ENCODE results near the gene RDM1.
"Not testable (repeated sequence)": the region's sequence is repeated elsewhere in the genome, so short reads cannot be mapped to it uniquely, and the experiment has no call there.

RDM1 gene

DNA sequence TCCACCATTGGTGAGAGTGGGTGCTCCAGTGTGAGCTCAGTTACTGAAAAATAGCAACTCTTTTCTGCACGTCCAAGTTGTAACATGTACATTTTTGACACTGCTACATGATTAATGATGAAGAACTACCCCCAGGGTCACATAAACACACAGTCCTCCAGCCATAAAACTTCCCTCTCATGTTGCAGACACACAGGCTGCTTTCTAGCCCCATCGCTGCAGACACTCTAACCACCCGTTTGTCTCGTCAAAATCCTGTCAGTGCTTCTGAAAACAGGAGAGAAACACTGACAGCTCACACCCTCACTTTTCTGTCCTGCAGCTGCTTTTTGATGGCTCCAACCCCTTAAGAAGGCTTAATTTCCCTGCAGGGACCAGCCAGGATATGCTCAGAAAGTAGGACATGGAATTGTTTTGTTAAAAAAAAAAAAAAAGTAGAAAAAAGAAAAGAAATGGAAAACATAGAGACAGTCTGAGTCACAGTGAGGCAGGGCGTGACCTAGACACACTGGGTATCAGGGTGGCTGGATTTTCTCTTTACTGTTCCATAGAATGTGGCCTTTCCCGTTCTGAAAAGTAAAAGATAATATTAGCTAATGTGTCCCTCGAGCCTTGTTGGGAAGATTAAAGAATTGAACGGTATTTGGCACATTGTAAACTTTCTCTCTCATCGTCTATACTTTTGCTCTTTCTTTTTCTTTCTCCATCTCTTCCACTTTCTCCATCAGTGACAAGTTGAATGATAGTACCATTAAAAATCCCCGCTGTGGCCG lies 29.7 kb downstream of the RDM1 start:
- no peak for DNase-seq (ENCODE audit: low read depth in 2 of 3, low spot score in 1 of 3)

DNA sequence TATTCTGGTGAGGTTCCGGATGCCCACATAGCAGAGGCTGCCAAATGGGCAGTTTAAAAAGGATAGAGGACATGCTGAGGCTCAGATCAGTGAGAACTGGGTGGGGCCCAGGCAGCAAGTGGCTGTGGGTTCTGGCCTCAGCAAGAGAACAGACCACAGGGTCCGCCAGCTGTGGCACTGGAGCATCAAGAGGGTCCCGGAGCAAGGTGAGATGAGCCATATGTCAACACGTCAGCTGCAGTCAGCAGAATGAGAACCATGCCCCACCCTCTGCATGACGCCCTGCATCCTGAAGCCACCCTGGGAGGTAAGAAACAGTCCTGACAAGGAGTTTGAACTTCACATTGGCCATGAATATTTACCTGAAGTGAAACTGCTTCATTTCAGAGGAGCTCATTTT lies 30.3 kb downstream of the RDM1 start:
- DNase-seq (ENCODE audit: low read depth in 2 of 3, low spot score in 1 of 3), result no peak

DNA sequence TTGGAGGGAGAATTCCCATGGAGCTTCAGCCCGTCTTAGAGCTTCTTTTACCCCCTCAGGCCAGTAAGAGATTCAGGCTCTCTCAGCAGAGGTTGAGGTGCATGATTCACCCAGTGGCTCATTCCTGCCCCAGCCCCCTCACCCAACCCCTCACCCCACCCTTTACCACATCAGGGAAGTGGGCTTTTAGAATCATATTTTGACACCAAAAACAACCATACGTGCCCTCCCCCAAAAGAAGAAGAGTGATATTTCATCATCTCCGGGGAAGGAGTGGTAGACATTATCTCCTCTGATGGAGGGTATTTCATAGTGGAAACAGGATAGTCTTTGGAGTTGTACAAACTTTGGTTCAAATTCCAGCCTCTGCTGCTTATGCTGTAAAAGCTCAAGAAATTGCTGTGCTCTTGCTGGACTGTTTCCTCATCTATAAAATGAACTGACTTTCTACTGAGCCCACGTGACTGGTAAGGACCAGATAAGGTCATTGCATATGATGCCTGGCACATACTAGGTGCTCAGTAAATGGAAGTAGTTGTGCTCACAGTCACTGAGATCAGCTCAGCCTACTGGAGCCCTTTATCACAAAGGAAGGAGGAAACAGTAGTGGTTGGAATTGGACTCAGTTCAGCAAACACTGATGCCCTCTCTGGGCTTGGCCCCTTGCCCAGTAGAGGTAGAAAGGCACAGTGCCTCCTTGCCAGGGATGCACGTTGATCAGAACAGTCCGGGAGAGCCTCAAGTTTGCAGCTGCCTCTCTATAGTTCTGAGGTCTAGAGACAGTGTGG lies 32.1 kb downstream of the RDM1 start:
- no peak for DNase-seq (ENCODE audit: low read depth in 2 of 3, low spot score in 1 of 3)

DNA sequence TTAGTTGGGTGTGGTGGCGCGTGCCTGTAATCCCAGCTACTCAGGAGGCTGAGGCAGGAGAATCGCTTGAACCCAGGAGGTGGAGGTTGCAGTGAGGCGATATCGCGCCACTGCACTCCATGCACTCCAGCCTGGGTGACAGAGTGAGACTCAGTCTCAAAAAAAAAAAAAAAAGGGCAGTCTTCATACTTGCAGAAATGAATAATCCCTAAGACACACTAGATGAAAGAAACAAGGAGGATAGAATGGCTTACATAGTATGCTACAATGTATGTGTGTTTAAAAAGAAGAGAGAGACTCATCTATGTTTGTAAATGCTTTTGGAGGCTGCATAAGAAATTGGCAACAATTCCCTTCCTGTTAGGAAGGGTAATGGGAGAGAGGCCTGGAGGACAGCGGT lies 32.8 kb downstream of the RDM1 start:
- not testable (repeated sequence) for DNase-seq (ENCODE audit: low read depth in 2 of 3, low spot score in 1 of 3)

DNA sequence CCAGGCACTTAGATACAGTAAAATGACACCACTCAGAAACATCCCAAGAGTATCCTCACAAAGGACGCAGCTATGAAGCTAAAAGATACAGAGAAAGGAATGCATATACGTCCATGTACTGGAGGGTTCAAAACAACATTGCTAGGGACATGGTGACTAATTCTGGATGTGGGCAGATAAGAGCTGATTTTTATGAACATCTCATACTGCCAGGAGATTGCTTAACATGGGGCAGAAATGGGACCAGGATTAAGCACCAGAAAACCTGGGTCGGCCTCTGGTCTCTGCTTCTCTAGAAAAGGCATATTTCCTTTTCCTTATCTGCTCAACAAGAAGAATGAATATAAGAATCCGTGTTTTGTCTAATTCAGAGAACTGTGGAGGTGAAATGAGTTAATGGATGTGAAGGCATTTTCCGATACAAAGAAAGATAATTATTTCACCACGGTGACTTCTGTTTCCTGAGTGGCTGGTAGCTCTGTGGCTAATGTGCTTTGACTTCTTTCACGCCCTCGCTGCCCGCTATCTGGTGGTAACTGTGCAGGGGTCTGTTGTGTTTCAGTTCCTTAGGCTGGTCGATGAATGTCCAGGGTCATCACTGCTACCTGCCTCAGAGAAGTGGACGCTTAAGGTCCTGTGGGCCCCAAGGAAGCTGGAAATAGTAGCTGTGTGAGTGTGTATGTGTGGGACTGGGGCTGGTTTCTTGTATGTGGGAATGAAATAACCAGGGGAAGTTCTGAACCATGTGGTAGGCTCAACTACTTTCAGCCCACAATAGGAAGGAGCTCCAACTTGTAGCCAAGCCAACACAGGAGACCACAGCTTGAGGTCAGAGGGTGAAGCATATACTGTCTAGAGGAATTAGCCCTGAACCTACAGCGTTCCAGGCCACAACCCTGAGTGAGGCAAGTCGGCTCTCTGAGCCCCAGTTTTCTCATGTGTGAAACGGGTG lies 34.7 kb downstream of the RDM1 start:
- no peak for DNase-seq (ENCODE audit: low read depth in 2 of 3, low spot score in 1 of 3)

DNA sequence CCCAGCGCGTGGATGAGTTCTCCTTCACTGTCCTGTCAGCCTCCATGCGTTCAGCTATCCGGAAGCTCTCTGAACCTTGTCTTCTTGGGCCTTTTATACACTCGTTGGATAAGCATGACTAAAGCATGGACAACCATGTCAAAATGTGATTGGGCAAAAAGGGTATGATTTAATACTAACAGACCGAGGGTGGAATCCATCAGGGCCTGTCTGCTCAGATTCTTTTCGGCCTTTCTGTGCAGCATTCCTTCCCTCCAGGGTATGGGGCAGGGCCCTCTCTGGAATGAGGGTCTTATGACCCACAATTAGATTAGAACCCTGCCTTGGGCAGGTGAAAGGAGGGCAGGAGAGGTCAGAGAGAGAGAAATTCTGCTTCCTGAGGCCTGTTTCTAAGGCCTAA lies 36.4 kb downstream of the RDM1 start:
- DNase-seq (ENCODE audit: low read depth in 2 of 3, low spot score in 1 of 3), result no peak

DNA sequence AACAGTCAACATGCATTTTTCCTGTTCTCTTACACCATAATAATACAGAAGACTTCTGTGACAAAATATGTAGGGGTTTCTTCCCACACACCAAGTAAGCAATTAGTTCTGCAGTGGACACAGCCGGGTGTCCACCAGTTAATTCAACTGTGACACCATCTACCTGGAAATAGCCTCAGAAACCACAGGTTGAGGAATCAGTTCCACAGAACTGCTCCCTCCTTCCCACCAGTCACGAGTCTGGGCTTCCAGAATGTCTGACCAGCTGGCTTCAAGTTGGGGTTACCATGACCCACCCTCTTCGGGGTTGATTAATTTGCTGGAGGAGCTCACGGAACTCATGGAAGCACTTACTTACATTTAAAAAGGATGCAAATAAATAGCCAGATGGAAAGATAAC lies 36.8 kb downstream of the RDM1 start:
- no peak for DNase-seq (ENCODE audit: low read depth in 2 of 3, low spot score in 1 of 3)

DNA sequence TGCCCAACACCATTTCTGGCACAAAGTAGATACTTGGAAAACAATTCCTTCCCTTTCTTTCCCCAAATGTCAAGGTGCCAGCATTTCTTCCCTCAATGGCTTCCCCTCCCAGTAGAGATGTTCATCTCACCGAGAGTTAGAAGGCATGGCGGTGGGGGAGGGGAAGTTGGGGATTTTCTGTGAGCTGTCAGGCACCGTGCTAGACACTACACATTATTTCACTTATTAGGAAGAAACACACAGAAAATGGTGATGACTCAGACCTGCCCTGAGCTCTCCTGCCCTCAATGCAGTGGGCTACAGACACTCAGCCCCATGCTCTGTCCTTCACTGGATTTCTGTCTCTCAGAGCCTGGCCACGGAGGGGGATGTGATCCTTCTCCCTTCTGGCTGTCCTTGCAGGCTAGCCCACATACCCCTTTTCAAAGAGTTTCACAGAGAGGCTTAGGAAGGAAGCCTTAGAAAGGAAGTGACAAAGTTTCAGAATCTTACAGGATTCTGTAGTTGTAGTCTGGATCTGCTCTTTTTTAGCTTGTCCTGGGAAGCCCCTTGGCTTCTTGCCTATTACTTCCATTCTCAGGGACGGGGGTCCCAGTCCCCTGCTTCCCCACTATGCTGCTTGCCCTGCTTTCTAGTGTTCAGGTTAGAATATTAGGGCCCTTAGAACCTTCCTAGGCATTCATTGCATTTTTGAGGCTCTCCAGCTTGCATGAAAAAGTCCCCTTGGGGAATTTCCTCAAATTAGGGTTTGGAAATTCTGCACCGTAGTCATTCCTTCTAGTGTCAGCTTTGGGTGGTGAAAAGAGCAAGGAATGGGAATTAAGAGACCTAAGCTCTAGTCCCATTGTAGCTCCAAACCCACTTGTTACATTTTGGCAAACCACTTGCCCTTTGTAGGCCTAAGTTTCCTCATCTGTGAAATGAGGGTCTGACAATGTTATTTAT lies 38.2 kb downstream of the RDM1 start:
- peak in 2 of 3 donors; percentile 54 for DNase-seq (ENCODE audit: low read depth in 2 of 3, low spot score in 1 of 3)

DNA sequence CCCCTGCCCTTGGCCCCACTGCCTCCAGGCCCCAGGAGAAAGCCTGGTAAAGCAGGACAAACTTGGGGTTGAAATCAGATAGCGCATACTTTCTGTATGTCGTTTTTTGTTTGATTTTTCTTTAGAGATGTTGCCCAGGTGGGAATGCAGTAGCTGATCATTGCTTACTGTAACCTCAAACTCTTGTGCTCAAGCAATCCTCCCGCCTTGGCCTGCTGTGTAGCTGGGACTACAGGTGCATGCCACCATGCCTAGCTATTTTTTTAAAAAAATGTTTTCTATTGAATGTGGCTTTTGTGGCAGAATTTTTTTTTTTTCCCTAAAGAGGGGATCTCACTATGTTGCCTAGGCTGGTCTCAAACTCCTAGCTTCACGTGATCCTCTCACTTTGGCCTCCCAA lies 39.3 kb downstream of the RDM1 start:
- no peak for DNase-seq (ENCODE audit: low read depth in 2 of 3, low spot score in 1 of 3)

DNA sequence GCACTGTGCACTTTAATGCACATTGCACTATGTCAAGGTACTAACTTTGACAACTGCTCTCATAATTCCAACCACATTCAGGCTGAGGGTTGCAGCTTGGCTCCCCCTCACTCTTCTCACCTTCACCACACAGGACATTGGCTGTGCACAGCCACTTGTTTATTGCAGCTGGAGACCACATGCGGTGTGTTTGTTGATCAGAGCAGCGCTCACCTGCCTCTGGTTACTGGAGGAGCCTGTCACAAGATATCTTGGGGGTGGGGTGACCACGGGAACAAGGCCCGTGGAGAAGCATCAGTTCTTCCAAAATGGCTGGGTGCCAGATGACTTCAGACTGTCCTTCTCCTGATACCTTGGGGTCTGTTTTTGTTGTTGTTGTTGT lies 39.8 kb downstream of the RDM1 start:
- no peak for DNase-seq (ENCODE audit: low read depth in 2 of 3, low spot score in 1 of 3)

DNA sequence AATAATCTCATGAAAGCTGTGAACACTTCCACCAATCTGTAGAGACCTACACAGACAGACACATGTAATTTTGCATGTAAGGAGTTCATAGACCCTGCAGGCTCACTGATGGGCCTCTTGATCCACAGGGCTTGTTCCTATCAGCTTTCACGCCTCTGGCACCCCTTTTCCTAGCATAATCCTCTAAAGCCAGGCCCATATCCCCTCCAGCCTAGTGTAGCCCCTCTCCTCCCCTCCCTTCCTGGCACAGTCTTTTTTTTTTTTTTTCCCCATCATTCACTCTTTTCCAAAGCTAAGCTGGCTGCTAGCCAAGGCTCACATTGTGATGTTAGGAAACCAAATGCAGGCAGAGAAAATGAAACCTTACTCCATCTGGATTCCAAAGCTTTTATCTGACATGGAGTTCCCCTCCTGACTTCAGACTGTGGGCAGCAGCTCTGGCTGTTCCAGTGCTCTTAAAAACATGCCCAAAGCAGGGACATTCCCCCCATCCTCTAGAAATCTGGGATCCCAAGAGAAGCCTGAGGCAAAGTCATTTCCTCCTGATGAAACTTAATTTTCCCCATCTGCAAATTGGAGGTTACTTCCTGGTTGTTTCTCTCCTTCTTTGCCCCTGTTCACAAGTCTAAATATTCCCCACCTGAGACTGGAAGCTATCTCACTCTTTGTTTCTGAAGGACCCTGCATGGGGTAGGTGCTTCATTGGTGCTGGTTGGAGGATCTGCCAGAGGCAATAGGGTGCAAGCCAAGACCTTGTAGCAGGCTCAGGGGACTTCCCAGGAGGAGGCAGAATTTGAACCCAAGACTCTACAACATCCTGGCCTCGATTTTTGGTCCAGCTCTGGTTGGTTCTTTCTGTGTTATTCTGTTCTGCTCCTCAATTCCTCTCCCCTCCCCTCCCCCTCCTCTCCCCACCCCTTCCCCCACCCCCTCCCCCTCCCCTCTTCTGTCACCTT lies 40.5 kb downstream of the RDM1 start:
- DNase-seq (ENCODE audit: low read depth in 2 of 3, low spot score in 1 of 3), result no peak

DNA sequence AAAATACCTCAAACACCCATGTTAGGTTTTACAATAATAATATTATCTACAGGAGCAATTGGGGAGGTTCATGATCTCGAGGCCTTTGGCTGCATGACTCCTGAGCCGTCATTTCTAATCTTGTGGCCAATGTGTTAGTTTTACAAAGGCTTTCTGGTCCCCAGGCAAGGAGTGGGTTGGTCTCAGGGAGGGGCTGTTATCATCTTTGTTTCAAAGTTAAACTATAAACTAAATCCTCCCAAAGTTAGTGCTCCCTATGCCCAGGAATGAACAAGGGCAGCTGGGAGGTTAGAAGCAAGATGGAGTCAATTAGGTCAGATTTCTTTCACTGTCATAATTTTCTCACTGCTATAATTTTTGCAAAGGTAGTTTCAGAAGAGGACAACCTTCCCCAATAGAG lies 41.3 kb downstream of the RDM1 start:
- no peak for DNase-seq (ENCODE audit: low read depth in 2 of 3, low spot score in 1 of 3)

DNA sequence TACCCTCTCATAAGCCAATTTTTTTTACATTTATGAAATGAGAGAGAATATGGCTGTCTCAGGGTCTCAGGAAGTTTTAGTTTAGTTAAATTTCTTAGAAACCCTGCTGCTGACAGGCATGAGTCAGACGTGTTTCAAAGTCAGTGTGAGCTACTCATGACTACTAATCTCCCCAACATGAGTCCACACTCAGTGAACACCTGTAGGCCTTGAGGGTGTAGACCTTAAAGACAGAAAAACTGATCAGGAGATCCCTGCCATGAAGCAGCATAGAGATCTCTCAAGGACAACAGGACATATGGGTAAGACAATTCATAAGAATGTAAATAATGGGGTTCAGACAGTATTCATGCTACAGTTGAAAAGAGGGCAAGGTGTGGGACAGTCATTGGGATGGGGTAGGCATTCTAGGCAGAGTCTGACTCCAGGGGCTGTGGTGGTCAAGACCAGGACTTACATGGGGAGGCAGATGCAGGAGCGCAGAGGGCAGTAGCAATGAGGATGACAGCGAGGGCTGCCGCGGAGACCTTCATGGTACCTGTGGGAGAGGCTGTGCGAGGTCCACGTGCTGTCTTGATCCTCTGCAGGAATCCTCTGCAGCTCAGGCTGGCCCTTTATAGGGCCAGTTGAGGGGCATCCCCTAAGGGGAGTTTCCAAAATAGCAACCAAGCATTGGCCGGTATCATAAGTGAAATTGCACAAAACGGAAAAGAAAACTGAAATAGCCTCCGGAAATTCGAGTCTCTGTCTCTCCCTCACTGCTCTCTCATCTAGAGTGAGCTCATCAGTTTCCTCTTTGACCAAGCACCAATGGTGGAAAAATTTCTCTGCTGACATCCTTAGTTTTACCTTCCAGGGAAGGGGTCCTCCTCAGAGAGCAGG lies 50.6 kb downstream of the RDM1 start, which contains the start of gene CCL5:
Gene CCL5 (minus strand): TSS at position 588 of the 882 bp plus-strand sequence.
- peak in 1 of 3 donors; percentile 35 for DNase-seq (ENCODE audit: low read depth in 2 of 3, low spot score in 1 of 3)

DNA sequence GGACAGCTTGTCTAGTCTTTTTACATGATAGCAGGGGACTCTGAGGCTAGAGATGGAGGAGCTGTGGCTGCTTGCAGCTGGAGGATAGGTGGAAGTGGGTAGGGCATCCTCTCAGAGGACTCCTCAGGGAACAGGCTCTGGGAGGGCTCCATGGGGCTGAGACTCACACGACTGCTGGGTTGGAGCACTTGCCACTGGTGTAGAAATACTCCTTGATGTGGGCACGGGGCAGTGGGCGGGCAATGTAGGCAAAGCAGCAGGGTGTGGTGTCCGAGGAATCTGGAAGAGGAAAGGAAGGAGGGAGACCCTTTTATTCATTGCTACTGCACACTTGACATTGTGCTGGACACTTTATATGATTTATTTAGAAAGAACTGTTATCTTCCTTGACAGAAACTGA lies 52.2 kb downstream of the RDM1 start:
- DNase-seq (ENCODE audit: low read depth in 2 of 3, low spot score in 1 of 3), result no peak

DNA sequence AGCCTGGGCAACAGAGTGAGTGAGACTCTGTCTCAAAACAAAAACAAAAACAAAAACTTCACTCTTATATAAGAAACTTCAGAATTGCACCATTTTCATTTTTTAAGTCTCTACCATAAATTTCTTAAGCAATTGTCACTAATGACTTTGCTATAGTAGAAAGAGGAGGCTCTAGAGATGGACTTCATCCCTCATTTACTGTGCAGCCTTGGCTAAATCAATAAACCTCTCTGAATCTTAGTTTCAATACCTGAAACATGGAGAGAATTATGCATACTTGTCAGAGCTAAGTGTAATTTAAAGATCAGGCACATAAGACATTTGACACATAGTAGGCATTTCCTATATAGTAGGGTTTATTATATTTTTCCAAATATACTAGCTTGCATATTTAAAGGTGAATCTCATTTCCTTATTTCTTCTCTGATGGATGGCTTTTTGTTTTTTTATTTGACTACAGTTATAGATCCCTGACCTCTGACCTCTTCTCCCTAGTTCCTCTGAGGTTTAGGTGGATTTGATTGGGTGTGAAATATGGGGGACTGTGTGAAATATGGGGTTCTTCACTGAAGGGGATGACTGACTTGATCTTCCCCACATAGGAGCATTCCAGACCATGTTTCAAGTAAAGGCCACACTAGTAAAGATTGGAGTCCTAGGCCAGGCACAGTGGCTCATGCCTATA lies 53.1 kb downstream of the RDM1 start:
- no peak for DNase-seq (ENCODE audit: low read depth in 2 of 3, low spot score in 1 of 3)

DNA sequence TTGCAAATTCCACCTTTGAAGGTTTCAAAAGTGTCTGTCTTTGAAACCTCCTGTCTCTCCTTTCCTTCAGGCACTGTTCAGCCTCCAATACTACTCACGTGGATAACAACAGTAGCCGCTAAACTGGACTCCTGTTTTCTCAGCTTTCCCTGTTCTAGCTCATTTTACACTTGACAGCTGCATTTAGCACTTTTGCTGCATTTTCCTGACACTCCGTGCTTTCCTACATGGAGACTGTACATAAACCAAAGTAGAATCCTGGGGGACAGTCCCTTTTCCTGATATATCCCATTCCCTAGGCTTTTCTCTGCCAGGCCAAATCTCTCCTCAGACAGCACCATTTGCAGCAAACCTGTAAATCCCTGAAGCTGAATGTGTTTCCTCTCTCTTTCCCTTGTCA lies 54.0 kb downstream of the RDM1 start:
- DNase-seq (ENCODE audit: low read depth in 2 of 3, low spot score in 1 of 3), result no peak

DNA sequence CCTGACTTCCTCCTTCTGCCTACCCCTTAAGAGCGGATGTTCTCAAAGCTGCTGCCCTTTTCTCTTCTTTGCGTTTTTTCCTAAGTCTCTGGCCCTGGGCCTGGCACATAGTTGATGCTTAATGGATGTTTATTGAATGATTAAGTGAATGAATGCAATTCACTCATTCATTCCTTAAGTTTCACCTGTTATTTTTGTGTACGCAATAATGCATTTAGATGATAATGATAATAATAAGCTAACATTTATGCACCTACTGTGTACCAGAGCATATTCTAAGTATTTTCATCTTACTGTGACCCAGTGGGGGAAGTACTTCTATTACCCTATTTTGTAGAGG lies 54.8 kb downstream of the RDM1 start:
- no peak for DNase-seq (ENCODE audit: low read depth in 2 of 3, low spot score in 1 of 3)

All from stimulated activated CD4-positive, alpha-beta T cell treated with anti-CD3 and anti-CD28 coated beads, Interleukin-12 subunit alpha, Interleukin-12 subunit beta, amount 100 ng/mL, for 48 hours (primary cell).